ENCODE data around the gene MAGI1.
A peak's percentile ranks its signal among the peaks of the same experiment; 100 is the strongest.

MAGI1 gene

DNA sequence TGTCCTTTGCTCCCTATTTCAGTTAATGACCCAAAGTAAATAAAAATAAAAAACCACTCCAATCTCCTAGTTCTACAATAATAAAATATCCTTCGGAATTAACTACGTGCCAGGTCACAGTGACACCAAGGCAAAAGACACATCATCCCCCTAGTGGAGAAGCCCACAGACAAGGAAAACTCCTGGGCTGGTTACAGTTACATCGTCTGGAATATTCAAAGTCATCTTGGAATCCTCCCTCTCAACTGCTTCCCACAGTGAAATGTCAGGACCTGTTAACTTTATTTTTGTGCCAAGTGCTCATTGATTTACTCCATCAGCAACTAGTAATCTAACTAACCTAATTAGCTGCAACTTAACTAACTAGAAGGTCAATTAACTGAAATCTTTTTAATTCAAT is 349.3 kb downstream of the MAGI1 start:
- DNase-seq: no peak

- no peak for DNase-seq
Observed at GRCh38 chr3:65687741-65688140, 351.0 kb downstream of the MAGI1 start.

- DNase-seq: no peak
Observed at GRCh38 chr3:65685621-65686235, 353.0 kb downstream of the MAGI1 start.

DNA sequence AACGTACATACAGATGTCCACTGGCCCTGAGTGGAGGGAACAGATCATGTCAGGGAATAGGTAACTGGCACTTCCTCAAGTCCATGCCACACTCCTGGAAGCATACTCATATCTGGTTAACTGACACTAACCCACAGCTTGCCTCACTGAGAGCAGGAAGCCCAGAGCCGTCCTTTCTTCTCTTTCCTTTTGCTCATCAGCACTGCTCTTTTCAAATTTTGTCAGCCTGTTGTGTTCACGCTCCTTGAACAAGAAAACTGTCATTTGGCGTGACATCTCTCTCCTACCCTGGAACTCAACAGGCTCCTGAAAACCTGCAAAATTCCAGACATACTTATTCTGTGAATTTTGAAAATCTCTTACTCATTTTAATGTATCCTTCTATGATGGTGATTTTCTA is 360.2 kb downstream of the MAGI1 start:
- no peak for DNase-seq

DNA sequence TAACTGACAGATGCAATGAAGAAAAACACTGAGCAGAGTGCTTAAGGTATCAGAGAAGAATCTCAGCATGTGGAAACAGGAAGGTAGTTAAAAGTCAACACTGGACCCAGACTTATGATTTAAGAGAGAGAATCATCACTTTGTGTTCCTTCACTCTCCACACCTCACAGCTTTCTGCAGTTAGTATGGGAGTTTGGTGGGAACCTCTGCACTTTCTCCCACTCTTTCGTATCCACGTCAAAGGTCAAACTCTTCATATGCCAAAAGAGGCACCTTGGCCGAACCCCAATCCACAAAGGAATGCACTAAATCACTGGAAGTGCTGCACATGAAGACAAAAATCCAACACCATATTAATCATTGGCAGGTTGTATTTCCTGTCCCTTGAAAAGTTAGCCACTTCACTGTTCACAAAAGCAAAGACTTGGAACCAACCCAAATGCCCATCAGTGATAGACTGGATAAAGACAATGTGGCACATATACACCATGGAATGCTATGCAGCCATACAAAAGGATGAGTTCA is 361.2 kb downstream of the MAGI1 start:
- peak; percentile 67 for DNase-seq

DNA sequence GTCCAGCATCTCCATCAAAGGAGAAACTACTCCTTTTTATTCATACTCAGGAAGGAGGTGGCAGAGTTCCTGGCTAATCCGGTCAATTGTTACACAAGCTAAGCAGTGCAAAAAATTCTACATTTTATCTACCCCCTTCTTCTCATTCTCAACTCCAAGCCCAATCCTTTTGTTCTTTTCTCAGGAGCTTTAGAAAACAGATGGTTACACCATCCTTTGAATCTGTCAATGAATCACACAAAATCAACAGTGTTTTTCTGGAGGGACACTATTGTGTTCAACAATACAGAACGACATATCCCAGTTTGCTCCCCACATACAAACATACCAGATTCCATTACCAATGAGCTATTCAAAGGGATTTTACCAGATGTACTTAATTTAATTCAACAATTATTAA is 362.1 kb downstream of the MAGI1 start:
- peak; percentile 5 for DNase-seq

DNA sequence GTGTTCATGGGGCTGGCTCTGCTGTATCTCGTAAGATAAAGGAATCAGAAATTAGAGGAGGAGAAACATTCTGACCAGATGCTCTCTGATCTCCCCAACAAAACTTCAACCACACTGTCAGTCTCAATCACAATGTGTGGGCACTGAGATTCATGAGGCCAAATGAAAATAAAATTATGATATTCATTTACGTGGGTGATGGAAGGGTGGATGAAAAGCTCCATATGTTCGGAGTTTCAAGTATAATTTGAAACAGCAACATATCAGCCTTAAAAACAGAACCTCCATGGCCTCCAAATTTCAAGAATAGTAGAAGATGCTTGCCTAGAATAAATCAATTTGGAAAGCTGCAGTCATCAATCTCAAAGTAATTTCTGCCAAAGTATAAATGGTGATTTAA is 363.7 kb downstream of the MAGI1 start:
- no peak for DNase-seq

- DNase-seq: no peak
Observed at GRCh38 chr3:65674226-65674625, 364.5 kb downstream of the MAGI1 start.

- DNase-seq: peak; percentile 35
Observed at GRCh38 chr3:65672871-65673815, 365.6 kb downstream of the MAGI1 start.

- DNase-seq: no peak
Observed at GRCh38 chr3:65672061-65672460, 366.7 kb downstream of the MAGI1 start.

DNA sequence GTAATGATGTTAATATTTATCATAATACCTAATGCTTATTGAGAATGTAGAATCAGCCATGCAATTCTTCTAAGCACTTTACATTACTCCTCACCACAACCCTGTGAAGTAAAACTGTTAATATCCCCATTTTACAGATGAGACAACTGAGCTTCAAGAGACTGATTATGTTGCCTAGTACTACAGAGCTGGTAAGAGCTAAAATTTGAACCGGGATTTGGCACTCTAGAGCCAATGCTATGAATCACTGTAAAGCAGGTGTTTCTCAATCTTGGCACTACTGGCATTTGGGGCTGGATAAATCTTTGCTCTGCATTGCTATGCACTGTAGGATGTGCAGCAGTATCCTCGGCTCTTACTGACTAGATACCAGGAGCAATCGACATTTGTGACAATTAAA is 367.7 kb downstream of the MAGI1 start:
- DNase-seq: no peak

DNA sequence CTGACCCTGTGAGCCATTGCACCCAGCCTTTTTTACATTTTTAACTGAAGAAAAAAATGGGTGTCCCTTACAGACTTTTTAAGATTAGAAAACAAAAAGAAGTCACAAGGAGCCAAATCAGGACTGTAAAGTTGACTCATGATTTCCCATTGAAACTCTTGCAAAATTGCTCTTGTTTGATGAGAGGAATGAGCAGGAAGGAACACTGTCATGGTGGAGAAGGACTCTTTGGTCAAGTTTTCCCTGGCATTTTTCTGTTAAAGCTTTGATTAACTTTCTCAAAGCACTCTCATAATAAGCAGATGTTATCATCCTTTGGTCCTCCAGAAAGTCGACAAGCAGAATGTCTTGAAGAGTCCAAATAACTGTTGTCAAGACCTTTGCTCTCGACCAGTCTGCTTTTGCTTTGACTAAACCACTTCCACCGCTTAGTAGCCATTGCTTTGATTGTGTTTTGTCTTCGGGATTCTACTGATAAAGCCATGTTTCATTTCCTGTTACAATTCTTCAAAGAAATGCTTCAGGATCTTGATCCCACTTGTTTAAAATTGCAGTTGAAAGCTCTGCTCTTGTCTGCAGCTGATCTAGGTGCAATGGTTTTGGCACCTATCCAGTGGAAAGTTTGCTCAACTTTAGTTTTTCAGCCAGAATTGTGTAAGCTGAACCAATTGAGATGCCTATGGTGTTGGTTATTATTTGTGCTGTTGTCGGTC is 369.4 kb downstream of the MAGI1 start:
- DNase-seq: no peak

DNA sequence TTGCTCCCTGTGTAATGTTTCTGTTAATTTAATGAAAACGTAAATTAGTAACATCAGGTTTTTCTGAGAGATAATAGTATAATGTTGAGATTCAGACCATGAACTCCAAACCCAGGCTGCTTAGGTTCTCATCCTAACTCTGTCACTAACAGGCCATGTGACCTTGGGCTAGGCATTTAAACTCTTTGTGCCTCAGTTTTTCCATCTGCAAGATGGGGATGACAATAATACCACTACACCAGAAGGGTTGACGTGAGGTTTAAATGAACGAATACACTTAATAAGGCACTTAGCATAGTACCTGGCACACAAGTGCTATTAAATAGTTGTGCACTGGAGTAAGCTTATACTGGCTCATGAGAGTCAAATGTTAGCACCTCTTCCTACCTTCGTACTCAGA is 370.8 kb downstream of the MAGI1 start:
- DNase-seq: no peak

GRCh38 chr3:65666448-65667091 is 372.1 kb downstream of the MAGI1 start:
- DNase-seq: peak; percentile 20

DNA sequence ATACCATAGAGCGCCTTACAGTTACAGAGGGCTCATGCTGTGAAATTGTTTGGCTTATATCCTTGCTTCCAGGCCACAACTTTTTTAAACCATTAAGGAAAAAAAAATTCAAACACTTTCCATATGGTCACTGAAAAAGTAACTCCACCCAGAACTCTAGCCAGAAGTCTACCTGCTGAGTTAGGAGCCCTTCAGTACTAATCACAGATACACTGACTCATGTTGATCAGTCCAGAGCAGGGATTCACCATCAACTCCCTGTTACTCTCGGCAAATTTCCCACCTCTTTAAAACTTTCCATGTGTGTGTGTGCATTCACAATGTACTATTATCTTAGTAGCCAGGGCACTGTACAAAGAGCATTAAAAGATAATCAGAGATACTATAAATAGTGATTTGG is 372.8 kb downstream of the MAGI1 start:
- DNase-seq: no peak

GRCh38 chr3:65664931-65665330 is 373.8 kb downstream of the MAGI1 start:
- DNase-seq: no peak

DNA sequence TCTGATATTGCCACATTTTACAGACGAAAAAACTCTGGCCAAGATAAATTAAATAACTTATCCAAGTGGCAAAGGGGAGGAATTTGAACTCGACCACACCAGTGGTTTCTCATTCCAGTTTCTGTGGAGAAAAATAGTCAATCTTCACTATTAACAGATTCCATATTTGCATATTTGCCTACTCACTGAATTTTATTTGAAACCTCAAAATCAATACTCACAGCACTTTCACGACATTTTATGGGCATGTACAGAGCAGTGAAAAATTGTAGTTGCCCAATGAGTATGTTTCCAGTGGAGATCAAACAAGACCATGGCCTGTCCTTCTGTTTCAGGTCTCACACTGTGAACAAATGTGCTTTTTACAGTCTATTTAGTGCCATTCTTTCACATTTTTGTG is 374.3 kb downstream of the MAGI1 start:
- DNase-seq: no peak

- no peak for DNase-seq
Observed at GRCh38 chr3:65662095-65662494, 376.6 kb downstream of the MAGI1 start.

- DNase-seq: no peak
Observed at GRCh38 chr3:65660000-65660598, 378.6 kb downstream of the MAGI1 start.

- no peak for DNase-seq
Observed at GRCh38 chr3:65659396-65659795, 379.3 kb downstream of the MAGI1 start.

GRCh38 chr3:65658401-65658800 is 380.3 kb downstream of the MAGI1 start:
- DNase-seq: no peak

GRCh38 chr3:65655061-65655460 is 383.7 kb downstream of the MAGI1 start:
- no peak for DNase-seq

DNA sequence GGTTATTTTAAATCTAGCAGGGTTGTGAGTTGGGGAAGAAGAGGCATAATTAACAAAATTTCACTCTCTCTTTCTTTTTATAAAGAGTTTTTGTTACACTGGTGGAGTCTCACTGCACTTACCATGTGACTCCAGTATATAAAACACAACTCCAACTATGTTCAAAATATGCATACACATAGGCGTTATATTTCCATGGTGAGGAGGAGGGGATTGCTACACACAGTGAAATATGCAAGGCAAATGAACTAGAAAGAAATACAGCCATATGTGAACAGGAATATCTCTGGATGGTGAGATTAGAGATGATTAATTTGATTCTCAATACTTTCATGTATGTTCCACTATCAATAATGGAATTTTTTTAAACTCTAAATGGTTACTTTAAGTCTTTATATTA is 385.0 kb downstream of the MAGI1 start:
- DNase-seq: no peak
